Gastrocnemius medialis (tissue), 4 donors: Measurements from ENCODE around the gene PTPRCAP.

Experiments
- POLR2A ChIP-seq, 2 donors: fragments of 450-650 bp; IDR thresholded peaks; one replicate each; pipeline ENCODE4 v1.6.1; 2017; ENCODE audit warnings: antibody characterized with exemption in 2 of 2, mild to moderate bottlenecking in 2 of 2, moderate library complexity in 2 of 2
- TF ChIP-seq, protein P1 (sequence below), 5 experiments: fragments of 450-650 bp in 3 of 5; fragments of 200-600 bp in 2 of 5; sonication (generic) in 2 of 5; IDR thresholded peaks in 4 of 5; conservative IDR thresholded peaks in 1 of 5; 1 replicate in 4 of 5; 2 replicates in 1 of 5; pipeline ENCODE4 v1.5.1; 2016 to 2019; ENCODE audit warnings: antibody characterized with exemption in 5 of 5, mild to moderate bottlenecking in 3 of 5, moderate library complexity in 3 of 5

DNA sequence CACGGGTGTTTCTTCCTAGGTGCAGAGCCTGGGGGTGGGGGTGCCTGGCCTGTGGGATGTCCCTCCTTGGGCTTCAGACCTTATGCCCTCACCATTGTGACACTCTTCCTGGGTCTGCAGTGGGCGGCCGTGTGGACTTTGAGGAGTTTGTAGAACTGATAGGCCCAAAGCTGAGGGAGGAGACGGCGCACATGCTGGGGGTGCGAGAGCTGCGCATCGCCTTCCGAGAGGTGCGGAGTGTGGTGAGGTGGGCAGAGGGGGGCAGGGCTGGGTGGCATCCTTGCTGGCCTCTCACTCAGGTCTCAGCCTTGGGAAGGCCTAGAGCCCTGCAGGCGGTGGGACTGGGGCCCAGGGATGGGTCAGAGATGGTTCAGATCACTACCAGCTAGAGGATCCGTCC, 20.0 kb upstream of the PTPRCAP start:
- TF ChIP-seq POLR2A (IDR thresholded peaks at IDR 0.05), result no peak
- TF ChIP-seq, protein P1, sequence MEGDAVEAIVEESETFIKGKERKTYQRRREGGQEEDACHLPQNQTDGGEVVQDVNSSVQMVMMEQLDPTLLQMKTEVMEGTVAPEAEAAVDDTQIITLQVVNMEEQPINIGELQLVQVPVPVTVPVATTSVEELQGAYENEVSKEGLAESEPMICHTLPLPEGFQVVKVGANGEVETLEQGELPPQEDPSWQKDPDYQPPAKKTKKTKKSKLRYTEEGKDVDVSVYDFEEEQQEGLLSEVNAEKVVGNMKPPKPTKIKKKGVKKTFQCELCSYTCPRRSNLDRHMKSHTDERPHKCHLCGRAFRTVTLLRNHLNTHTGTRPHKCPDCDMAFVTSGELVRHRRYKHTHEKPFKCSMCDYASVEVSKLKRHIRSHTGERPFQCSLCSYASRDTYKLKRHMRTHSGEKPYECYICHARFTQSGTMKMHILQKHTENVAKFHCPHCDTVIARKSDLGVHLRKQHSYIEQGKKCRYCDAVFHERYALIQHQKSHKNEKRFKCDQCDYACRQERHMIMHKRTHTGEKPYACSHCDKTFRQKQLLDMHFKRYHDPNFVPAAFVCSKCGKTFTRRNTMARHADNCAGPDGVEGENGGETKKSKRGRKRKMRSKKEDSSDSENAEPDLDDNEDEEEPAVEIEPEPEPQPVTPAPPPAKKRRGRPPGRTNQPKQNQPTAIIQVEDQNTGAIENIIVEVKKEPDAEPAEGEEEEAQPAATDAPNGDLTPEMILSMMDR (IDR thresholded peaks at IDR 0.05 in 4 of 5, conservative IDR thresholded peaks at IDR 0.05 in 1 of 5), result no peak
